Pulmonary artery endothelial cell (primary cell): ENCODE measurements around the gene PTPN18. TPM values are rescaled to one million over a fixed set of nuclear protein-coding genes. Genes with fewer than 3 reads are reported as not detected.

Source experiments
- DNase-seq: peaks from one replicate; pipeline ENCODE4 v3.0.0-alpha.2; 2011; ENCODE audit warnings: low read depth, low spot score
- total RNA-seq: library from RNA; depleted of rRNA; stranded (reverse); fragments of >200 nt; gene quantifications from 2 replicates; pipeline ENCODE4 v1.2.3, GENCODE V29; 2014

The PTPN18 gene
- total RNA-seq, 1 donor from 2014 or later: 15.1 TPM

GRCh38 chr2:130363479-130363878 is 7.6 kb downstream of the PTPN18 start:
- no peak for DNase-seq

GRCh38 chr2:130365075-130365474 is 9.2 kb downstream of the PTPN18 start:
- DNase-seq: no peak

GRCh38 chr2:130365963-130366362 is 10.1 kb downstream of the PTPN18 start:
- DNase-seq: no peak

- DNase-seq: no peak
Measured at GRCh38 chr2:130366720-130367119, 10.9 kb downstream of the PTPN18 start.

GRCh38 chr2:130368786-130369185 is 12.9 kb downstream of the PTPN18 start:
- no peak for DNase-seq

GRCh38 chr2:130369311-130369964 is 13.6 kb downstream of the PTPN18 start:
- no peak for DNase-seq

GRCh38 chr2:130369965-130370341 is 14.1 kb downstream of the PTPN18 start:
- no peak for DNase-seq

- no peak for DNase-seq
Measured at GRCh38 chr2:130370490-130370889, 14.6 kb downstream of the PTPN18 start.

- DNase-seq: no peak
Measured at GRCh38 chr2:130371723-130372054, 15.8 kb downstream of the PTPN18 start.

- no peak for DNase-seq
Measured at GRCh38 chr2:130372055-130372832, 16.4 kb downstream of the PTPN18 start.

GRCh38 chr2:130372833-130373807 is 17.3 kb downstream of the PTPN18 start:
- DNase-seq: no peak

- no peak for DNase-seq
Measured at GRCh38 chr2:130373808-130374365, 18.0 kb downstream of the PTPN18 start.

GRCh38 chr2:130374587-130375290 is 18.9 kb downstream of the PTPN18 start:
- DNase-seq: no peak

GRCh38 chr2:130375291-130376266 is 19.7 kb downstream of the PTPN18 start:
- DNase-seq: no peak

- no peak for DNase-seq
Measured at GRCh38 chr2:130376433-130377293, 20.8 kb downstream of the PTPN18 start.

GRCh38 chr2:130377491-130377890 is 21.6 kb downstream of the PTPN18 start:
- DNase-seq: no peak

- no peak for DNase-seq
Measured at GRCh38 chr2:130378206-130378897, 22.5 kb downstream of the PTPN18 start.

- DNase-seq: no peak
Measured at GRCh38 chr2:130378898-130379214, 23.0 kb downstream of the PTPN18 start.
